Cardiac septum (tissue), 1 donor: ENCODE results near the gene CCDC93. TPM values are rescaled to one million over a fixed set of nuclear protein-coding genes. Genes with fewer than 3 reads are reported as not detected.
A peak's percentile ranks its signal among the peaks of the same experiment; 100 is the strongest.

Source experiments
- DNase-seq: peaks from one replicate; pipeline ENCODE4 v3.0.0-alpha.2; 2020; ENCODE audit warnings: low spot score
- intact Hi-C: fragments of 100-400 bp; cut with DNase I; formaldehyde crosslinking; loops from one replicate; pipeline ENCODE4 v1.14.0; 2022
- long read RNA-seq: library from polyadenylated mRNA; unstranded; transcript quantifications from one replicate; pipeline ENCODE4 v2.0.0, GENCODE V29; 2021
- total RNA-seq: library from RNA; stranded (reverse); fragmentation: NEBNext Ultra II Directional; extraction: Animal tissue kit (Norgen Biotek cat#: 25700); gene quantifications from one replicate; pipeline ENCODE4 v1.2.1, GENCODE V29; 2021
- donor health status: DM: no; HTN: no; CAD: no.

Gene CCDC93, protein sequence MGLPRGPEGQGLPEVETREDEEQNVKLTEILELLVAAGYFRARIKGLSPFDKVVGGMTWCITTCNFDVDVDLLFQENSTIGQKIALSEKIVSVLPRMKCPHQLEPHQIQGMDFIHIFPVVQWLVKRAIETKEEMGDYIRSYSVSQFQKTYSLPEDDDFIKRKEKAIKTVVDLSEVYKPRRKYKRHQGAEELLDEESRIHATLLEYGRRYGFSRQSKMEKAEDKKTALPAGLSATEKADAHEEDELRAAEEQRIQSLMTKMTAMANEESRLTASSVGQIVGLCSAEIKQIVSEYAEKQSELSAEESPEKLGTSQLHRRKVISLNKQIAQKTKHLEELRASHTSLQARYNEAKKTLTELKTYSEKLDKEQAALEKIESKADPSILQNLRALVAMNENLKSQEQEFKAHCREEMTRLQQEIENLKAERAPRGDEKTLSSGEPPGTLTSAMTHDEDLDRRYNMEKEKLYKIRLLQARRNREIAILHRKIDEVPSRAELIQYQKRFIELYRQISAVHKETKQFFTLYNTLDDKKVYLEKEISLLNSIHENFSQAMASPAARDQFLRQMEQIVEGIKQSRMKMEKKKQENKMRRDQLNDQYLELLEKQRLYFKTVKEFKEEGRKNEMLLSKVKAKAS
- total RNA-seq = 26.9 TPM
- long read RNA-seq, full-length matches to known transcripts = 3 of 31 reads
- long read RNA-seq, partial matches to known transcripts = 11 of 31 reads
- long read RNA-seq, other reads (novel, unspliced or antisense) = 17 of 31 reads

DNA sequence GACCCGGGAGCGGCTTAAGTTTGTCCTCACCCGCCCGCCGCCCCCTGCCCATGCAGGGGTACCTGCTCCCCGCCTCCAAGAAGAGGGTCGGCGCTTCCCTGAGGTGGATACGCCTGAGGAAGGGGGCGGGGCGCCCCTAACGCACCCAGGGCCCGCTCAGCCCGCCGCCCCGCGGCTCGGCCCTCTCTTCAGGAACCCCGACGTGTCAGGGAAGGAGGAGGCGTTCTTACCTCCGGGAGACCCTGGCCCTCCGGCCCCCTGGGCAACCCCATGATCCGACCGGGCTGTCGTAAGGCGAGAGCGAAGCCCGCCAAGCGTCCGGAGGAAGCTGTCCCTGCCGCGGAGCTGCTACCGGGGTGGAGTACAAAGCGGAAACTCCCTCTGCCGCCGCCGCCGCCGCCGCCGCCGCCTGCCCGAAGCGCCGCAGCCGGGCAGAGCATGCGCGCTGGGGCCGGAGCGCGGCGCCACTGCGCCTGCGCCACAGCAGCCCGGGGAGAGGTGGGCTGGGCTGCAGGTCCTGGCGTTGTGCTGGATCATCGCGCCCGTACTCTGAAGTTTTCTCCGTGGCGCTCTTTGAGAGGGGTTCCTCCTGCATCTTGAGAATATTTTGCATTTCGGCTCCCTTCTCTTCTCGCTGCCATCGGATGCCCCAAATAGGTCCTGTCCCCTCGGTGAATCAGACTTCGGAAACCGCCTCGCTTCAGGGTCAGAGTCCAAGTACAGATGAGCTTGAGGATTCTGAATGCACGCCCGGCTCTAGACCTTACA is at the start of gene CCDC93:
CCDC93 (minus strand) TSS at position 347 of the 768 bp plus-strand sequence; CDS start at position 272, 75 bp downstream.
- DNase-seq = peak; percentile 92
- intact Hi-C loops = loop anchor here (5.0 kb wide), 1 partner anchor 73 kb away; the partner anchor contains the start of gene INSIG2

DNA sequence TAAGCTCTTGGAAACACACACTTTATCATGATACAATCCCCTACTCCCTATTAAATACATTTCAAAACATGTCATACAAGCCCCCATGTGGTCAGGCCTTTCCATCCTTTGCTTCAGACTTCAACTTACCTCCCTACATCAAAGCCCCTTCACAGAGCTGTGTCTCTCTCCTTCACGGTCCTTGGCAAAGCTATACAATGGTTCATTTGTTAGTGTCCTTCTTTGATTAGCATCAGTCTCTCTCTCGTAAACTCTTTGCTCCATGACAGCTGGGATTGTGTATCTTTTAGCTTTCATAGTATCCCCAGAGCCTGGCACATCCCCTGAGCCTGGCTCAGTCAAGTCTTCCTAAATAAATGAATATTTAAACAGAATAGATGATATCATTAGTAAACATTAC is 48.8 kb upstream of the CCDC93 start:
- DNase-seq = no peak
- intact Hi-C loops = no loop called here

DNA sequence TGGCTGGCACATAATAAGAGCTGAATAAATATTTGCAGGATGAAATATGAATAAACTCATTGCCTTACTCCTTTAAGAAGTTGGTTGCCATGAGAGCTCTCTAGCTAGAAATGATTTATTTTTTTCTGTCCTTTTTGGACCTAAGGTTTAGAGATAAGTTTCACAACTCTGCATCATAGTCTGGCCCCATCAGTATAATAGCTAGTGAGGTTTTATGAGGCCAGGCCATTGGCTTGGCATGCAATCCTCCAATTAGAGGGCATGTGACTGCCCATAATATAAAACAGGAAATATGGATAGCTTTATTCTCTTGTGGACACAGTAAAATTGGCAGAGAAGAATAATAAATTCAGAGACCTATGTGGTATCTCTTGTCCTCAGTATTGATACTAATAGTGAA is 48.2 kb upstream of the CCDC93 start:
- intact Hi-C loops = no loop called here
- DNase-seq = no peak

DNA sequence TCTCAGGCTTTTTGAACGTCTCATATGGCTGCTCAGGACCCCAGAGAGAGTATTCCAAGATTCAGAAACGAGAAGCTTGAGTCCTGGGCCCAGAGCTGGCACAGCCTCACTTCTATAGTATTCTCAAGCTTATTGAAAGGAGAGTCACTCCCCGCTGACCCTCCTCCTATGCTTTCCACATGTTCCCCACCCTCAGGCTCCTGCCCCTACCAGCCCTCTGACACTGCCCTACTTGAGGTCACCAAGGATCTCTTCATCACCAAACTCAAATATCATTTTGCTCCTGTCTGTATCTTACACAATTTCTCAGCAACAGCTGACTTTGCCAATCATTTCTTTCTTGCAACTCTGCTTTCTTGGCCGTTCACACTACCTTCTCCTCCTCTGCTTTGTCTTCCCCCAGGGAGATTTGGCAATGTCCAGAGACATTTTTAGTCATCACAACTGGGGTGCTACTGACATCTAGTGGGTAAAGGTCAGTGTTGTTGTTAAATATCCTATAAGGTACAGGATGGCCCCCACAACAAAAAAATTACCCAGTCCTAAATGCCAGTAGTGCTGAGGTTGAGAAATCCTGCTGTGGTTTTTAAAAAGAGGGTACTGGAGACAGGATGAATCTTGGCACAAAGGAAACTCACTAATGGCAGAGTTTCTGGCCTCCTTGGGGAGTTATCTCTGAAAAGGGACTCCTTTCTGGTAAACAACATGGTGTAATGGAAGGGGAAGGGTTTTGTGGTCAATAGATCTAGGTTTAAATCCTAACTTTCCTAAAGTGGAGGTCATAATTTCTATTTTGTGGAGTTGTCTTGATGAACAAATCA is 47.5 kb upstream of the CCDC93 start:
- intact Hi-C loops = no loop called here
- no peak for DNase-seq

DNA sequence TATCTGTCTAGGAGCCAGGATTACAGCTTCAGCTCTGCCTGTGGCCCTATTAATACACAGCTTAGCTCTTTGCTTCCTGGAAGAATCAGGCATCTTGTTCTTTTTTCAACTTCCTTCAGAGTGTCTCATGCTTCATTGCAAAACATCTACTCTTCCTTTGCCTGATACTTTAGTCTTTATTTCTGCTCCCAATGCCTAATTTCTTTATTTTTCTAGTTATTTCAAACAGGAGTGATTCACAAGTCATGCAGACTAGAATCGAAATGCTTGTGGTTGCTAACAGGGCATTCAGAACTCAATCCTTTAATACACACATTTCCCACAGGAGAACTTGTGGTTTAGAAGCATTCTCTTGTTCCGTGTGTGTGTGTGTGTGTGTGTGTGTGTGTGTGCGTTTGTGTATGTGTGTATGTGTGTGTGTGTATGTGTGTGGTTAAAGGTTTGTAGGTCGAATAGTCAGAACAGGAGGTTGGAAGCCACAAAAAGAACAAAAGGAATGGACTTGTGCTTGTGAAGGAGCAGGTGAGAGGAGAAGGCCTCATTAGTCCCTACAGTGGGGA is 46.1 kb upstream of the CCDC93 start:
- intact Hi-C loops = no loop called here

DNA sequence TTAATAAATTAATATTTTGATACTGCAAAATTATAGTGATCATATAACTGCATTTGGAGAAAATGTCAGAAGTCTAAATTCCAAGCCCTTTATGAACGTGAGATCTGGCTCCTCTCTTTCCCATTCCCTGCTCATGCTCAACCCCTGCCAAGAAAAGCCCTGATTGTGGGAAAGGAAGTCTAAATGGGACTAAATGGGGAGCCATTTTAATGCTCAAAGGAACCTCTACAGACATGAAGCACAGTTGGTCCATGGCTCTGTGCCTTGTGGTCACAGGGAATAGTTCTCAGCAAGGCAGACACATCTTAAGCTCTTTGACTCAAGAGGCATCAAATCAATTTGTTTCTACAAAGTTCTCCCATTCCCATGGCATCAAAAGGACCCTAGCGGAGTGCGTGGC is 45.1 kb upstream of the CCDC93 start:
- intact Hi-C loops = no loop called here
- no peak for DNase-seq

More for the DNA sequence above, 46.1 kb upstream of the CCDC93 start:
- no peak for DNase-seq

DNA sequence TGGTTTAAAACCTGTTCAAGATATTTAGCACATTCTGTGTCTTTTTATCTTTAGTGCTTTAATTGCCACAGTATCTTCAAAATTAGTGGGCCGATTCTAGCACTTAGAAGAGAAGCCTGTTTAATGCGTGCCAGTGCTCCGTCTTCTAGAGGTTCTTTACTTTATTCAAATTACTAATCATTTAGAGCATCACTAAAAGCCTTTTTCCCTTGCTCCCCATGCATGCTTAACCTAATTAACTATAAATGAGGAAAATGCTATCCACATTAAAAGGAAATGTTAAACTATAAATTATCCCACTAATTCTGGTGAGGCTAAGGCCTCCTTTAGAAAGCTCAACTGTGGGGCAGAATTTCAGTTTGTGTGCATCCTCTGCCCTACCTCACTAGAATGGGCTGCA is 42.9 kb upstream of the CCDC93 start:
- intact Hi-C loops = no loop called here
- no peak for DNase-seq

DNA sequence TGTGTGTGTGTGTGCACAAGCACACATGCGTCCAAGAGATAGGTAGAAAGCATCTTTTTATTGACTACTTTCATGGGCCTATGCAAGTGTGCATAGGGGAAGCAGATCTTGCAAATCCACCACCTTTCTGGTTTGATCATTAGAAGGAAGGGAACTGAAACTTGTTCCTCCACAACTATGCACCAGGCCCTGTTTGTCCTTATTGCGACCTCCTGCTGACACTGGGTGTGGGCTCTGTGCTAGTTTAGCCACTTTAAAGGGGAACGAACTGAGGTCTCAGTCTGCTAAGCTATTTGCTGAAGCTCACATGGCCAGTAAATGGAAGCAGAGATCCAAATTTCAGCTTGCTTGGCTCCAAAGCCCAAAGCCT is 42.3 kb upstream of the CCDC93 start:
- intact Hi-C loops = no loop called here
- DNase-seq = no peak

DNA sequence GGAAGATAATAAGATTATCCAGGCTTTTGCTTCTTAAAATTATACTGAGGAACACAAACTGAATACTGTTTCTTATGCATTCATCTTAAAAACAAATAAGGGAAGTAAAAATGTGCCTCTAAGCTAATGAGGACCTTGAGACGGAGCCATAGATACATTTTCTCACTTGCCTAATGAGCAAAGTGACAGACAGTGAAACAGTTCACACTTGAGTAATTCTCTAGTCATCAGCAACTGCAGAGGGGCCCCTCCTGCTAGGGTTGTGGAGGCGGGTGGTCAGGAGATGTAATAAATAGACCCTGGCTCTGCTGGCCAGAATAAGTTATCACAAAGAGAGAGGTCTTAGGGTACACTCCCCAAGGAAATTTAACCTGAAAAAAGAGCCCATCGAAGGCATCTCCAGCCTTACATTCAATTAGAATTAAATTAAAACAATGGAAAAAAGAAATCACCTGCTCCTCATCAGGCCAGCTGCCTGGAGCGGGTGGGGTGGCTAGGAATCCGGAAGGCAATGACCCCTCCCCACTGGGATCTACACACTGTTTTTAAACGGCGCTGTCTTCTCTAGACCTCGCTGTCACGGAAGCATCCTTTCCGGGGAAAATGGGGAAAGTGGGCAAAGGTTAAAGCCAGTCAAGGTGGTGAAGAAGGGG is 41.8 kb upstream of the CCDC93 start:
- intact Hi-C loops = no loop called here
- no peak for DNase-seq

DNA sequence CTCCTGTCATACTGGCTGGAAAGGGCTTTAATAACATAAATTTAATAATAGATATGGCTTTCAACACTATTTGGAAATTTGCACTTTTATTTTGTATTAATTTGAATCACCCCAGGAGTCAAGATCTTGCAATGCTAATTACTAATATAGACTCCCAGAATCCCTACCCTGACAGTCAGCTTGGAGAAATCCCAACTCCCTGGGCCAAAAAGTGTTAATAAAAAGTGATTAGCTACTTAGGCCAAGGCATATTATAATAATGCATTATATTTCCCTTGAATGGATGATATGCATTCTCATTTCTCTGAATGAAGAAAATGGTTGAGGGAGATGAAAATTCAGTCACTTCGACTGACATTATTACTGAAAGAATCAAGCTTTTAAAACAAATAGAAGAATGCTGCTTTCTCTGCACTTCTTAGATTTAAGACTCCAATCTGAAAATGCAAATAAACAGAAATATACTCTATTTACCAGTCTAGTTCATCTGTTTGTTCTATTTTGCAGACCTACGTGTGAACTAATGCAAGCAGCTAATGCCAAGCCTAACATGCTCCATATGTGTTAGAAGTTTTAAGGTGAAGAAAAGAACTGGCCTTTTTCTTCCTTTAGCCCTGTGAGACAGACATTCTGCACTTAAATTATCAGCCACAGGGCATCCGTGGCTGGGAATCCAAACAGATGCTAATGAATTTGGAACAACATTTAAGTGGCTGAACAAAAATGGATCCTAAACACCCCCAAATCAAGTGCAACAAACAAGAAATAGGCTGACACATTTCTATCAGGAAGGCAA is 40.5 kb upstream of the CCDC93 start:
- intact Hi-C loops = no loop called here
- no peak for DNase-seq

DNA sequence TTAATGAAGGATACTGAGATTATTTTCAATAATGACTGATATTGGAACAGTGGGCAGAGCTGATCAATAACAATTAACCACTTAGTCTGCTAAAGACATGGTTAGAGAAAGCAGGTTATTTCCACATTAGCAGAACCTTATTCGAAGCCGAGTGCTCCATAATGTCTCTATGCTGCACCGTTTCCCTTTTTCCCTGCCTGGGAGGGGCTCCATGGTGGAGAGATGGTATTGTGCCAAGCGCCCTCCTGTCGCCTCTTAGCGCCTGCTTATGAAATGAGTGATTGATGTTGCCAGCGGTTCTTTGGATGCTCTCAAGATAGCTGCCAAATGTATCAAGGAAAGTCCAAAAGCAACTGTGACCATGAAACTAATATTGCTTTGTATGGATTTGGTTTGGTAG is 39.8 kb upstream of the CCDC93 start:
- DNase-seq = no peak
- intact Hi-C loops = no loop called here

DNA sequence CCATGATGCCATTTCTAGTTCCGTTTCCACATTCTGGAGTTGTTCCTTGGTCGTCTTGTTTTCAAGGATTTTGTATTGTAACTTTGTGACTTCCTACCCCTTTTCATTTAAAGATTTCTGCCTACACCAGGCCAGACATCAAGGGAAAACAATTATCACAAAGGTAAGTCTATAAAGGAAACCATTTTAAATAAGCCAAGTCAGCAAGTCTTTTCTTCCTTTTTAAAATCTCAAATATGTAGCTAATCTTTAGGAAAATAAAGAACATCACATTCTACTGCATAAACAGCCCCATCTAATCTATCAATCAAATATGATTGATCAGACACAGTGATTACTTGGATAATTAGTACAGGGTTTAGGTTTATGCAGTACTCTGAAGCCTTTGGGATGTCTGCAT is 38.6 kb upstream of the CCDC93 start:
- intact Hi-C loops = no loop called here

DNA sequence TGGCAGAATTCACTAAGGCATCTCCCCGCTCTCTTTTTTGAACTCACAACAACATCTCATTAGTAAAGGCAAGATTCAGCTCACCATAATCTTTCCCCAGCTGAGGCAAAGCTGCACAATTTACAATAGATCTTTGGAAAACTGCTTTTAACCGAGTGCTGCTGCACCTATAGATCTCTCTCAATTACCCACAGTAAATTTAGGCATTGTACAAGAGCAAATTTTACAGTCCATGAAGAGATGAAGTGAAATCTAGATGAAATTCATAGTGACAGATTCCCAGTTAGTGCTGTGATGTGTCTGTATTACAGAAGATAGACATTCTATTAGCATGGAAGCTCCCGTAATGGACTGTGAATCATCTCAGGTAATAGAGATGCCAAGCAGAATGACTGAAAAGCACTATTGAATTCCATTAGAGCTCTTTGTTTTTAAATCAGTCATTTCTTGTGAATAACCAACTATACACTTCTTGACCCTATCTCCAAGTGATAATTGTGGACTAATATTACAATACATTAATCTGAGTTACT is 38.0 kb upstream of the CCDC93 start:
- intact Hi-C loops = no loop called here
- DNase-seq = no peak

More for the DNA sequence above, 38.6 kb upstream of the CCDC93 start:
- no peak for DNase-seq

DNA sequence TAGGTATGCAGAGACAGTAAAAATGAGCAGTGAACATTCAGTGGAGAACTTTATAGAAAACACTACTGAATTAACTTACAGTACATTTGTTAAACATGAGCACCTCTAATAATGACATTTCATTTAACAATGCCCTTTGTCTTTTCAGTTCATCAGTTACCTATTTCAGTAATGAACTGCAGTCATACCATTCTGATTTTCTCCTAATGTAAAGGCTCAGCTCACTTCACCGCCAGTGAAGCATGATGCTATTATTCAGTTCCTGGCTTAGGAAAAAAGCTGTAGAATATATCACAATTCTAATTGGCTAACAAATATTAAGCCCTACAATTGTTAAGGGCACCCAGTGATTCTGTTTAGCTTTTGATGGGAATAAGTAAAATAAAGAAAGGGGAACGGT is 37.1 kb upstream of the CCDC93 start:
- intact Hi-C loops = no loop called here
- no peak for DNase-seq

DNA sequence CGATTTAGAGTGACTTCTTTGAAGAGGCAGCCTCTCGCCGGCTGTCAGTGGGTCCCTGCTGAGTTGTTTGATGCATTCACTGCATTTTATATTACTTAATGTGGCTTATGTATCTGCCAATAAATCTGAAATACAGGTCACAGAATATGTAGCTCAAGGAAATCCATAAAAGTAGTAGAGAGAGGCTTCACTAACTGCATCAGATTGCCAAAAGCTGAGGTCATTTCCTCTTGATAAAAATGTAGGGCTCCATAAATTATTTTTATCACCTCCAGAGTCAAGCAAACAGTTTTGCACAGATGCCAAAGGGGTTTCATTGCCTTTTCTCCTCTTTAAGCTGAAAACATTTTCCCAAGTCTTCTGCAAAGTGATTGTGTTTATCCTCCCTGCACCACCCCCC is 36.5 kb upstream of the CCDC93 start:
- DNase-seq = no peak
- intact Hi-C loops = no loop called here

DNA sequence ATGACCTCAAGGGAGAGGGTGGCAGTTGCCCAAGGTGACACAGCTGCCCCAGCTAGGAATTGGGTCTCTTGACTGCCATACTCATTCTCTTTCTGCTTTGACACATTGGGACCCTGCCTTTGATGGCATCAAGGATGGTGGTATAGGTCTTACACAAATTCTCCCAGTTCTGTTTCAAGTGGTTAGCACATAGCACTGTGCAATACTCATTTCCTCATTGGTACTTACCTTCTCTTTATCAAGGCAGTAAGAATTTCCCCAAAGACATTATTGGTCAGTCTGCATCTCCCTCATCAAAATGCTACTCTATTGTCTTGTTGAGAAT is 35.9 kb upstream of the CCDC93 start:
- DNase-seq = no peak
- intact Hi-C loops = loop anchor here (5.0 kb wide), 1 partner anchor 808 kb away; no protein-coding TSS in a partner anchor

DNA sequence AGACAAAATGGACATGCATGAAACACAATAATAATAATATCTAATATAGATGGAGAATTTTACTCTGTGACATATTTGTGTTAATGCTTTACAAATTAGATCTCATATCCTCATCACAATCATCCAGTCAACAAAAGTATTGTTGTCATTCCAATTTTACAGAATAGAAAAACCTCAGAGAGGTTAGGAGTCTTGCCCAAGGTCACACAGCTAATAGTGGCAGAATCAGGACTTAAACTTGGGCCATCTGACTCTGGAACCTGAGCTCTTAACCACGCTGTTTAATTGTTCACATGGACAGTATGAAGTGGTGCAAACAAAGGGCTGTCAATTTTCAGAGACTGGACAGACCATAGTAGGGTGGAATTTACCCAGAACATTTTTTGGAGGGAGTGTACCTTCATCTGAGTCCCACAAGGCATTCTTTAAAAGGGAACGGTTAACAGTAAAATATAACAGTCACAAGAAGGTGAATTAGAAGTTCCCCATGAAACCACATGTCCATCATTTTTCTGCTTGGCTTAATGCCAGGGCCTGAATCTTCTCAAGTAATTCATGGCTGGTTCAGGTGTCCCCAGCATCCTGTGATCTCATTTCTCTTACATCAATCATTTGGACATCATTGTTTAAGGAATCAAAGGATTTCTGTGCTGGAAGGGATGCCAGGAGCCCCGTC is 35.4 kb upstream of the CCDC93 start:
- intact Hi-C loops = loop anchor here (5.0 kb wide), 1 partner anchor 808 kb away; no protein-coding TSS in a partner anchor
- DNase-seq = no peak
